Kidney (tissue), 14 donors: ENCODE data around the gene CPEB3. TPM values are rescaled to one million over a fixed set of nuclear protein-coding genes. Genes with fewer than 3 reads are reported as not detected.

Experiments used
- DNase-seq, 5 donors: peaks; one replicate each; pipeline ENCODE4 v3.0.0-alpha.2; 2013 to 2020
- FAIRE-seq: peaks from 2 replicates; lab custom pipeline; 2012; peaks lifted over from hg19 to GRCh38; lab: Jason Lieb, UNC
- H3K27ac ChIP-seq, 2 donors: one replicate each; pipeline ENCODE4 v1.7.0; 2013; ENCODE audit warnings: low read depth in 2 of 2, low read length in 2 of 2, inconsistent platforms in 1 of 2
- H3K27me3 ChIP-seq: one replicate; pipeline ENCODE4 v1.7.1; 2013; ENCODE audit warnings: low read length, inconsistent platforms; ENCODE audit not compliant: control insufficient read depth, insufficient read depth
- H3K36me3 ChIP-seq, 3 donors: one replicate each; pipeline versions ENCODE4 v1.7.0 to v1.7.1; 2013; ENCODE audit warnings: low read length in 3 of 3, control low read depth in 1 of 3, inconsistent platforms in 1 of 3; ENCODE audit not compliant: insufficient read depth in 3 of 3, control insufficient read depth in 2 of 3
- H3K4me1 ChIP-seq, 3 donors: one replicate each; pipeline versions ENCODE4 v1.7.0 to v1.7.1; 2013; ENCODE audit warnings: low read length in 3 of 3, inconsistent platforms in 1 of 3, low read depth in 1 of 3; ENCODE audit not compliant: control insufficient read depth in 2 of 3, insufficient read depth in 2 of 3
- H3K4me3 ChIP-seq, 3 donors: one replicate each; pipeline versions ENCODE4 v1.7.0 to v1.8.1; 2013; ENCODE audit warnings: low read length in 3 of 3, control low read depth in 1 of 3, inconsistent platforms in 1 of 3
- H3K9ac ChIP-seq, 3 donors: one replicate each; pipeline versions ENCODE4 v1.7.0 to v1.7.1; 2013; ENCODE audit warnings: low read length in 3 of 3, control low read depth in 1 of 3, inconsistent platforms in 1 of 3
- H3K9me3 ChIP-seq, 3 donors: one replicate each; pipeline versions ENCODE4 v1.7.0 to v1.7.1; 2013; ENCODE audit warnings: low read length in 3 of 3, control low read depth in 1 of 3, inconsistent platforms in 1 of 3; ENCODE audit not compliant: control insufficient read depth in 2 of 3, insufficient read depth in 1 of 3
- intact Hi-C: fragments of 100-400 bp; cut with DNase I; formaldehyde crosslinking; loops from one replicate; pipeline ENCODE4 v1.11.1; 2022
- polyA plus RNA-seq: library from polyadenylated mRNA; stranded (reverse); fragments of 350-450 nt; fragmentation: Illumina TruSeq; extraction: RNeasy Lipid Tissue Mini Kit (QIAGEN cat#74804); gene quantifications from one replicate; pipeline ENCODE4 v1.2.3, GENCODE V29; 2014; ENCODE audit warnings: low read depth, low replicate concordance; ENCODE audit not compliant: insufficient read depth
- total RNA-seq: library from RNA; stranded (reverse); fragmentation: NEBNext Ultra II Directional; extraction: Animal tissue kit (Norgen Biotek cat#: 25700); gene quantifications from one replicate; pipeline ENCODE4 v1.2.1, GENCODE V29; 2021
- TF ChIP-seq, protein P1 (sequence below): IDR thresholded peaks from 3 replicates; pipeline ENCODE4 v1.5.1; 2012; ENCODE audit warnings: mild to moderate bottlenecking, moderate library complexity, borderline replicate concordance; ENCODE audit not compliant: insufficient read depth; ENCODE audit errors: extremely low read depth
- donor health status: control.
- donor health status: control.
- donor health status: control.
- donor health status: control.
- donor health status: control.
- donor health status: DM: yes; HTN: yes; CAD: no.
- donor health status: Normal renal cell carcinoma (clear cell type).

CPEB3 gene
- total and polyA plus RNA-seq, 2 donors from 2014 or later = 2.3 to 7.4 TPM

DNA sequence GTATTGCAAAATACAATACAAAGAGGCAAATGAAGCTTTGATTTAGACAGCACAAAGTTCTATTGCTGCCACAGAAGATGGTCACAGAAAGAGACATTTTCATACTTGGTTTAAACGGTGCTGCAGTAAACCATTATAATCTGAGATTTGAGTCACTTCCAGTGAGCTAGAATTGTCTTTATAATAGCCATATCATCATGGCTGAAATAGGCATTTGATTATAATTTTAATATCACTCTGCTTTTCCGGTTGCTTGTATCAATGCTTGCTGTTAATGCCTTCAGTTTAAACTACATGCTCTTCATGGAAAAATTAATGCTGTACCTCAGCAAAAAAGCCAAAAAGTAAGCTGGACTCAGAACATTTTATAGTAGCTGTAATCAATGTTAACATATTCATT, 48.5 kb downstream of the CPEB3 start:
- TF ChIP-seq, protein P1, sequence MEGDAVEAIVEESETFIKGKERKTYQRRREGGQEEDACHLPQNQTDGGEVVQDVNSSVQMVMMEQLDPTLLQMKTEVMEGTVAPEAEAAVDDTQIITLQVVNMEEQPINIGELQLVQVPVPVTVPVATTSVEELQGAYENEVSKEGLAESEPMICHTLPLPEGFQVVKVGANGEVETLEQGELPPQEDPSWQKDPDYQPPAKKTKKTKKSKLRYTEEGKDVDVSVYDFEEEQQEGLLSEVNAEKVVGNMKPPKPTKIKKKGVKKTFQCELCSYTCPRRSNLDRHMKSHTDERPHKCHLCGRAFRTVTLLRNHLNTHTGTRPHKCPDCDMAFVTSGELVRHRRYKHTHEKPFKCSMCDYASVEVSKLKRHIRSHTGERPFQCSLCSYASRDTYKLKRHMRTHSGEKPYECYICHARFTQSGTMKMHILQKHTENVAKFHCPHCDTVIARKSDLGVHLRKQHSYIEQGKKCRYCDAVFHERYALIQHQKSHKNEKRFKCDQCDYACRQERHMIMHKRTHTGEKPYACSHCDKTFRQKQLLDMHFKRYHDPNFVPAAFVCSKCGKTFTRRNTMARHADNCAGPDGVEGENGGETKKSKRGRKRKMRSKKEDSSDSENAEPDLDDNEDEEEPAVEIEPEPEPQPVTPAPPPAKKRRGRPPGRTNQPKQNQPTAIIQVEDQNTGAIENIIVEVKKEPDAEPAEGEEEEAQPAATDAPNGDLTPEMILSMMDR = no peak
- no peaks in the 10 kb centered on the region for H3K27me3 ChIP-seq
- H3K4me3 ChIP-seq = peak overlapping the region in 1 of 3 donors; percentile 45
- no peak for DNase-seq
- H3K9ac ChIP-seq = no peak overlapping the region
- H3K27ac ChIP-seq = no peak overlapping the region
- FAIRE-seq = no peak
- peaks cover 2 to 3% (median 3%) of the 10 kb centered on the region in 3 donors for H3K4me1 ChIP-seq
- H3K36me3 ChIP-seq = no peaks in the 10 kb centered on the region
- no peaks in the 10 kb centered on the region for H3K9me3 ChIP-seq
- intact Hi-C loops = no loop called here

DNA sequence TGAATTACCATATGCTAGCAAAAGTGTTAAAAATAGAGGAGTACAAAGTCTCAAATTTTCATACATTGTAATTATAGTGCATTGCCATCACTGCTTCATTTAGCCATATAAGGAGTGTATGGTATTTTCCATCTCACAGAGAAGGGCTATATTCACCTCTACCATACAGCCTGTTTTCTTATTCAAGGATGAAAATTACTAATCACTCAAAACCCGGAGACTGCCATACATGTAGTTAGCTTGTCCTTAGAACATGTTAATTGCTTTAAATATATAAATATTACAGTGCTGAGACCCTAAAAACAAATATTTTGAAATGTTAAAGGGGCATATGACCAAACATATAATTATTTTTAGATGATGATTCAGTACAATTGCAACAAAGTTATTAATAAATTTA, 49.4 kb downstream of the CPEB3 start:
- H3K36me3 ChIP-seq = no peaks in the 10 kb centered on the region
- FAIRE-seq = no peak
- H3K9me3 ChIP-seq = no peaks in the 10 kb centered on the region
- peak overlapping the region in 2 of 3 donors; percentile 37 to 80 for H3K9ac ChIP-seq
- no peaks in the 10 kb centered on the region for H3K27me3 ChIP-seq
- peaks cover 2 to 3% (median 3%) of the 10 kb centered on the region in 3 donors for H3K4me1 ChIP-seq
- DNase-seq = no peak
- intact Hi-C loops = no loop called here
- H3K4me3 ChIP-seq = peak overlapping the region in 2 of 3 donors; percentile 87 to 98
- H3K27ac ChIP-seq = peak overlapping the region; percentile 72 to 83
- TF ChIP-seq, protein P1 = no peak

DNA sequence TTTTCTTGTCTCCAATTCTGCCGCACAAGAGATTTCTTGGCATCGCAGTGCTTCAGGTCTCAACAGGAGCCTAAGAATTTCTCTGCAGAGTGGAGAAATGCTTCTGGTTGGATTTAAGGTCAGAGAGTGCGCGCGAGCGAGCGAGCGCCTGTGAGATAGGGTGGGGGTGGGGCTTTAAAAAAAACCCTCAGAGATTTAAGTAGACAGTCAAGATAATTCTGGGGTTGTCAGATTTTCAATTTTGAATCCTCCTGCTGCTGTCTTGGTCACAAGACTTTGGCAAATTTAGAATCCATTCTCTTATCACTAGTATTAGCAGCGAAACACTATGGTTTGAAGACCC, 49.7 kb downstream of the CPEB3 start:
- H3K9ac ChIP-seq = peak overlapping the region; percentile 61 to 92 (median 80)
- peak overlapping the region; percentile 72 to 83 for H3K27ac ChIP-seq
- H3K4me1 ChIP-seq = peaks cover 2 to 3% (median 3%) of the 10 kb centered on the region in 3 donors
- TF ChIP-seq, protein P1 = no peak
- FAIRE-seq (no peak), DNase-seq (no peak)
- no peaks in the 10 kb centered on the region for H3K36me3 ChIP-seq
- peak overlapping the region; percentile 87 to 98 (median 92) for H3K4me3 ChIP-seq
- H3K27me3 ChIP-seq = no peaks in the 10 kb centered on the region
- no peaks in the 10 kb centered on the region for H3K9me3 ChIP-seq
- intact Hi-C loops = no loop called here
